ENCODE data around the gene CTNNA1. TPM values are rescaled to one million over a fixed set of nuclear protein-coding genes. Genes with fewer than 3 reads are reported as not detected.
A peak's percentile ranks its signal among the peaks of the same experiment; 100 is the strongest.

CTNNA1 gene
- total RNA-seq, 2 experiments from 2014 or later, result 36.8 to 43.0 TPM

DNA sequence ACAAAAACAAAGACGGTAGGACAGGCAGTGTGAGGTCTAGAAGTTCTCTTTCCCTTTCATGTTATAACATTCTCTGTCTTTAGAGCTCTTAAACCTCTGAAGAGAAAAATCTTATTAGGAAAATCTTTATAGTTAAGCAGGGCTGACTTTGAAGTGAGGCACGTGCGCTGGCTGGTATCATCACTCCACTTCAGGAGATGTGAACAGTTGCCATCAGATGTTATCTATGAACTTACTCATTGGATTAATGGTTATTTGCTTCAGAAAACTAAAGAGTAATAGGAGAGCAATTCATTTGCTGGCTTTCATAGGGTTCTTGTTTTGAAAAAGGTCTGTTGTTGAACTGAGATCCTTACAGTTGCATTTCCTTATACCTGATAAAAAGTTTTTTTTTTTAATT is 96.2 kb downstream of the CTNNA1 start:
- no peak for DNase-seq
- Mint-ChIP-seq H3K4me1 (ENCODE audit: low read depth) (peaks cover 6% of the 10 kb centered on the region), H3K27ac (no peak overlapping the region), H3K9me3 (no peaks in the 10 kb centered on the region), H3K27me3 (ENCODE audit: low read depth) (peaks cover 4% of the 10 kb centered on the region), H3K4me3 (no peak overlapping the region), H3K36me3 (ENCODE audit: low read depth) (no peaks in the 10 kb centered on the region)
- CTCF ChIA-PET, result no interaction called here
- intact Hi-C loops (cut with micrococcal nuclease), result no loop called here

DNA sequence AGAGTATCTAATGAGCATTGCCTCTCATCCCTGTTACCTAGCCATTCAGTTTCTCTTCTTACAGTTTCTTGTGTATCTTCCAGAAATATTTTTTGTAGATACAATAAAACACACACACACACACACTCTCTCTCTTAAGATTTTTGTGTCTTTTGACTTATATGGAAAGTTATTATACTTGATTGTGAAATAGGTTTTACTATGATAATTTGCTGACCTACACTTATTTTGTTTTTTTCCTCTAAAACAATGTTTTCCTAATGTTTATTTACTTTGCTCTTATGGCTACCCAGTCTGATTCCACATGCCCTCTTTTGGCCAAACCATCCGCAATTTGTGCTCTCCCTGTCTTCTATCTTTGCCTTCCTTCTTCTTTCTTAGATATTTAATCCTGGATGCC is 96.7 kb downstream of the CTNNA1 start:
- CTCF ChIA-PET, result no interaction called here
- intact Hi-C loops (cut with micrococcal nuclease), result no loop called here
- Mint-ChIP-seq H3K4me1 (ENCODE audit: low read depth) (peaks cover 6% of the 10 kb centered on the region), H3K4me3 (no peak overlapping the region), H3K27me3 (ENCODE audit: low read depth) (peaks cover 4% of the 10 kb centered on the region), H3K36me3 (ENCODE audit: low read depth) (no peaks in the 10 kb centered on the region), H3K27ac (no peak overlapping the region), H3K9me3 (no peaks in the 10 kb centered on the region)
- DNase-seq, result no peak

DNA sequence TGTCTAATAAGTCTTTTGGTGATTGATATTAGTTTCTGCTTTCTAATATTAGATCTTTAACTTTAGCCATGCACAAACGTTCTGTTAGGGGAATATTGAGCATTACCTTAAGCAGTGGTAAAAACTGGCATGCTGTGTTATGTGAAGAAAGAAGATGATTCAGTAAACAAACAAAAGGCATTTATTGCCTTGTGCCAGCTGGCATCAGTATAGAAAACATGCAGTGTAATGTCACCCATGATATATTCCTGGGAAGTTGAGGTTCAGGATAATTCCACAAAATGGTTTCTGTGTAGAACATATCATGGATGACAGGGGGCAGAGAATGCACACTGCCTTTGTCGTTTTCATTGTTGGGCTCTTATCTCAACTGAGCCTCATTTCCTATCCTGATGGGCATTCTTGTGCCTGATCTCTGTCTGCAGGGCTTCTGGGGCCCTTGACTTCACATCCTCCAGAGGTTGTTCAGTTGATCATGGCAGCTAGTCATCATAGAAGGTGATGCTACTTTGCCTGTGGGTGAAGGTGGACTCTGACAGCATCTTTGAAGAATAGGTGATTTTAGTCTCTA is 97.7 kb downstream of the CTNNA1 start:
- Mint-ChIP-seq H3K9me3 (no peaks in the 10 kb centered on the region), H3K4me1 (ENCODE audit: low read depth) (peaks cover 6% of the 10 kb centered on the region), H3K36me3 (ENCODE audit: low read depth) (no peaks in the 10 kb centered on the region), H3K27me3 (ENCODE audit: low read depth) (peaks cover 6% of the 10 kb centered on the region), H3K4me3 (no peak overlapping the region), H3K27ac (no peak overlapping the region)
- DNase-seq, result no peak
- CTCF ChIA-PET, result no interaction called here
- intact Hi-C loops (cut with micrococcal nuclease), result no loop called here

DNA sequence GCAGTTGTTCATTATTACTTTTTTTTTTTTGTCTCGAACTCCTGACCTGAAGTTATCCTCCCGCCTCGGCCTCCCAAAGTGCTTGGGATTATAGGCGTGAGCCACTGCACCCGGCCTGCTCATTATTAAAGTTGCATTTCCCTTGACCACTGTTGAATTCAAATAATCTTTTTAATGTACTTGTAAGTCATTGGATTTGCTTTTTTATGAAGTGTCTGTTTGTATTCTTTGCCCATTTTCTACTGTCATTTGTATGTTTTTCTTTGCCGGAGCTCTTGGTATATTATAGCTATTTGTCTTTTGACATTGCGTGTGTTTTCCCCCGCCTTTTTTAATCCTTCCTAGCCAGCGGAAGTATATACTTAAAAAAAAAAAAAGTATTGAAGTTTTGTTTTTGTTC is 99.9 kb downstream of the CTNNA1 start:
- Mint-ChIP-seq H3K9me3 (no peaks in the 10 kb centered on the region), H3K27me3 (ENCODE audit: low read depth) (peaks cover 9% of the 10 kb centered on the region), H3K36me3 (ENCODE audit: low read depth) (no peaks in the 10 kb centered on the region), H3K4me1 (ENCODE audit: low read depth) (peaks cover 6% of the 10 kb centered on the region), H3K27ac (no peak overlapping the region), H3K4me3 (no peak overlapping the region)
- intact Hi-C loops (cut with micrococcal nuclease), result no loop called here
- DNase-seq, result no peak
- CTCF ChIA-PET, result no interaction called here

DNA sequence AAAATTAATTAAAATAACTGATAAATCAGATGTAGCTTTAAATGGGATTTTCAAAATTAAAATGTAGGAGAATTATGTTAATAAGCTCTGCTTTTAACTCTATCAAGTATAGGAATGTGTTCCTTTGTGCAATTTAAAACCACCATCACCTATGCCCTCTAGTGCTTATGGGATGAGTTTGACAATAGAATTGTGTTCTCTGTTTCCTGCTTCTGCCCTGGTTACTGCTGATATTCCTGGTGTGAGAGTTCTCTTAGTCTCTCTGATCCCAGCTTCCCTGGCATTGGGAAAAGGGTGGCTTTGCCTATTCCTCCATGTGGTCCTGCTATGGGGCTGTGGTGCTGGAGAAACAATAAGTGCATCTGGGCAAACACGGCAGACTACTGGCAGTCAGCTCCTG is 113.8 kb downstream of the CTNNA1 start:
- H3K27me3 Mint-ChIP-seq (ENCODE audit: low read depth), result peaks cover 18% of the 10 kb centered on the region
- H3K4me3 Mint-ChIP-seq, result no peak overlapping the region
- CTCF ChIA-PET, result no interaction called here
- peaks cover 7% of the 10 kb centered on the region for H3K9me3 Mint-ChIP-seq
- DNase-seq, result no peak
- H3K36me3 Mint-ChIP-seq (ENCODE audit: low read depth), result no peaks in the 10 kb centered on the region
- peaks cover 13% of the 10 kb centered on the region for H3K4me1 Mint-ChIP-seq (ENCODE audit: low read depth)
- intact Hi-C loops (cut with micrococcal nuclease), result no loop called here
- no peak overlapping the region for H3K27ac Mint-ChIP-seq

DNA sequence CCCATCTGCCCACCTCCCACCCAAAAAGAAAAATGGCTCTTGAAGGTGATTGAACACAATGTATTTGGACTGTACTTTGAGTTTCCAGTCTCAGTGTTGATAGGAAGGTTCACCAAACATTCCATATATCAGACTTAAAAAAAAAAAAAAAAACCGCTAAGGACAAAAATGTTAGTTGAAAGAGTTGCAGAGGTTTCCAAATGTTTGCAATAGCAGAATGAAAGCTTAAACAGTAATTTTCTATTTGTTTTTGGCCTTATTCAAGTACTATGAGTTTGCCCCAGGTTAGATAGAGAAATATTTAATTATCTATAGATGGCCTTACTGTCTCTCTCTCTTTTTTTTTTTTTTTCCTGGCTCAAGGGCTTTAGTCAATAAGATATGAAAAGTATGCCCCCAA is 115.8 kb downstream of the CTNNA1 start:
- no peak for DNase-seq
- CTCF ChIA-PET, result interaction anchor here (0.6 to 0.7 kb wide), 4 partner anchors 83 to 192 kb away, joined by 3 to 4 read pairs (median 3); no protein-coding TSS in a partner anchor
- Mint-ChIP-seq H3K27ac (no peak overlapping the region), H3K27me3 (ENCODE audit: low read depth) (peaks cover 26% of the 10 kb centered on the region), H3K4me1 (ENCODE audit: low read depth) (peaks cover 16% of the 10 kb centered on the region), H3K4me3 (no peak overlapping the region), H3K9me3 (peaks cover 1% of the 10 kb centered on the region), H3K36me3 (ENCODE audit: low read depth) (no peaks in the 10 kb centered on the region)
- intact Hi-C loops (cut with micrococcal nuclease), result no loop called here

DNA sequence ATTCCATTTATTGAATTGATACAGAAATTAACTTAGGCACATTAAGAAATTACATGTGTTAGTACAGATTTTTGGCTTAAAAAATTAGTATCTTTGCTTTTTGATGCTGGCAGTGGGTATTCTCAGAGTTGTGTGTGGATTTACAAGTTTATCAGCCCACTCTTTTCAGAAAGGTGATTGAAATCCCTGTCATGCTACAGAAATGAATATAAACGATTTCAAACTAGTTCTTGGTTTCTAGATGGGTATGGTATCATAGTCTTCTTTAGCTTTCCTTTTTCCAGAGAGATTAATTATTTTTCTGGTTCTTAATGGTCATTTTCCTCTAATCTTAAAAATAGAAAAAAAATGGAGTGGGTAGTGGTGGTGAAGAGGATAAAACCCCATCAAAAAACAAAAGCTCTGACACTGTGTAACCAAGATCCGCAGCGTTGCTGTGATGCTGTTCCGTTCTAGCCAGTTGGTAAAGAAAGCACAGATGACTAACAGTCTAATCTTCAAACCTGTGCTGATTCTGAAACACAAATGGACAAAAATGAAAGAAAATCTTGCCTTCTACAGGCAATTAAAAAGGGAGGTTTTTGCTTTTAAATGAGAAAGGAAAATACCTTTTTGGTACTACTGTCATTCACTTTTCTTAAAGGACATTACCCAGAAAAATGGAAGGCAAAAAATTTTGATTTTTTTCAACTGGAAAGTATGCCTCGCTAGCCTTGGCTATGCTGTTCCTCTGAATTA is 116.7 kb downstream of the CTNNA1 start:
- Mint-ChIP-seq H3K27me3 (ENCODE audit: low read depth) (peaks cover 29% of the 10 kb centered on the region), H3K27ac (no peak overlapping the region), H3K36me3 (ENCODE audit: low read depth) (no peaks in the 10 kb centered on the region), H3K9me3 (no peaks in the 10 kb centered on the region), H3K4me1 (ENCODE audit: low read depth) (peaks cover 16% of the 10 kb centered on the region), H3K4me3 (no peak overlapping the region)
- CTCF ChIA-PET, result interaction anchor here (0.6 to 0.7 kb wide), 4 partner anchors 16 to 193 kb away, joined by 3 to 4 read pairs (median 3); no protein-coding TSS in a partner anchor
- intact Hi-C loops (cut with micrococcal nuclease), result no loop called here
- DNase-seq, result peak; percentile 9

DNA sequence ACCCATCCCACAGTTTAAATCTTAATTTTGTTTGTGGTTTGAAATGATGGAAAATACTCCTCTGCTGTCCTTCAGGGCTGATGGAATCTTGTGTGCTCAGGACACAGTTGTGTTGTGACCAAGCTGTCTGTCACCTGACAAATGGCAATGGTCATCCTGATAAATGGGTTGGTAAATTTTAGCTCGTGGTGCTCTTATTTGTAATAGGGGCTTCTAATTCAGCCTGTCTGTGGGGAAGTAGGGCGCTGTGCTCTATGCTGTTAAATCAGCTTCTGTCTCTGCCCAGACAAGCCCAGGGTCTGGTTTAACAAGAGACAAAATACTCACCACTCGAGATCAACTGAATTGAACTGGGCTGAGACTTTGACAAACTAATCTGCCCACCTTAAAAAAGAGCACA is 117.4 kb downstream of the CTNNA1 start:
- Mint-ChIP-seq H3K27ac (no peak overlapping the region), H3K4me3 (no peak overlapping the region), H3K9me3 (no peaks in the 10 kb centered on the region), H3K4me1 (ENCODE audit: low read depth) (peaks cover 16% of the 10 kb centered on the region), H3K27me3 (ENCODE audit: low read depth) (peaks cover 29% of the 10 kb centered on the region), H3K36me3 (ENCODE audit: low read depth) (no peaks in the 10 kb centered on the region)
- CTCF ChIA-PET, result no interaction called here
- no peak for DNase-seq
- intact Hi-C loops (cut with micrococcal nuclease), result loop anchor here (1.0 kb wide), 1 partner anchor 392 kb away; no protein-coding TSS in a partner anchor

DNA sequence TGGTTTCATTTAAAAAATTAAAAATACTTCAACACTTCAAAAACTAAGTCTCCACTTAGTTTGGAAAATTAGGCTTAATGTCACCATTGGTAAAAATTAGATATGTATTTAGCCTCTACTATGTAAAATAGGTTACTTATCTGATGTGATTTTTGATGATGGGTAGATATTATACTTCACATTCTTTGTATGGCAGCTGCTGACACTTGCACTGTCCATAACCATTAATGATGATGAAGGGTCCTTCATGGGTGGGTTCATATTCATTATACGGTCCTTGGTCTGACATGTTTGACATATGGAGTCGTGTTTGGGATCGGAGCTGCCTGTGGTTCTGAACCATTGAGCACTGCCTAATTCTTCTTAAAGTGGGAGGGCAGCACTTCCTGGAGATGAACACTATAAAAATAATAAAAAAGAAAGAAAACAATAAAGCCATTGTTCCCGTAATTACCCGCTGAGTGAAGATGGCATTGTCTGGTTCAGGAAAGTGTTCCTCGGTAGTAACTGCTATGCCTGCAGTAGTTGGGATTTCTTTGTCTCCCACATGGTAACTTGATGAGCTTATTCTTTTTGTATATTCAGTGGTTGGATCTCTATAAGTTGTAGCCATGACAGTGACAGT is 119.7 kb downstream of the CTNNA1 start:
- Mint-ChIP-seq H3K27ac (no peak overlapping the region), H3K4me3 (no peak overlapping the region), H3K9me3 (no peaks in the 10 kb centered on the region), H3K36me3 (ENCODE audit: low read depth) (no peaks in the 10 kb centered on the region), H3K4me1 (ENCODE audit: low read depth) (peaks cover 16% of the 10 kb centered on the region), H3K27me3 (ENCODE audit: low read depth) (peaks cover 31% of the 10 kb centered on the region)
- DNase-seq, result no peak
- CTCF ChIA-PET, result no interaction called here
- intact Hi-C loops (cut with micrococcal nuclease), result no loop called here

DNA sequence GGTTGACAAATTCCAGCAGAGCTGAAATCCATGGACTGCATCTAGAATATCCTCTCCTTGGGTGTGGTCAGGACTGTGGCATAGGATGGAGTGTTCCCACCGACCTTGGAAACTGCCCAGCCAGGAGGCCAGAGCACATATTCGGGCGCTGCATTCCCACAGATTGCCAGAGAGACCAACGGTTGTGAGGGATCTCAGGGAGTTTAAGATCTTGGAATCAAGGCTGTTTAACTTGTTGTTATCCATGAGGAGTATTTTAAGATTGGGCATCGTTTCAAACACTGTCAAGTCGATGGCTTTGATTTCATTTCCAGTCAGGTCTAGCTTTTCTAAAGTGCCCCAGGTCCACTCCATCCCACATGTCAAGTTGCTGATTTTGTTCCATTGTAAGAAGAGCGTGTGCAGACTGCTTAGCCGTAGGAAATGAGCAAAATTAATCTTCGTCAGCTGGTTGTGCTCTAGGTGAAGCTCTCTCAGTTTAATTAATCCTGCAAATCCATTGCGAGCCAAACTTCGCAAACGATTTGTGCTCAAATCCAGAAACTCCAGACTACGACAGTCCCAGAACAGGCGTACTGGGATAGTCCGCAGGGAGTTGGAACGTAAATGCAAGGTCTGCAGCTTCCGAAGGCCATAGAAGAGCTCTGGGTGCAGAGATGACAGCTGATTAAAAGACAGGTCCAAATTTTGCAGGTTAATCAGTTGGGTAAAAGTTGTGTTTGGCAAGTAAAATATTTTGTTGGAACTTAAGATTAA is 120.4 kb downstream of the CTNNA1 start:
- intact Hi-C loops (cut with micrococcal nuclease), result no loop called here

DNA sequence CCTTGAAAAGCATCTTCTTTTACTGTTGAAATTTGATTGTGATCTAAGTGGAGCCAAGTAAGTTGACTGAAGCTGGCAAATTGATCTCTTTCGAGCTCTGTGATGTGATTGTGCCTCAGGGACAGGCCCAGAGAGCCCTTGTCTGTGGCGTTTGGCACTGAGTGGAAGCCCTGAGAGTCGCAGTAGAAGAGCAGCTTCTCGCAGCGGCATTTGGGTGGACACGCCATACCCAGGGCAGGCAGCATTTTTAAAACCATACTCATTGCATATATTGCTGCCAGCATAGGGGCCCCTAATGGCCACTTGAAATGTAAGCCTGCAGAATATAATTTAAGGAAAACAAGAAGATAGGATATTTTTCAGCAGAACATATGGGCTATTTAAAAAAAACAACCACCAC is 121.0 kb downstream of the CTNNA1 start:
- Mint-ChIP-seq H3K9me3 (no peaks in the 10 kb centered on the region), H3K4me1 (ENCODE audit: low read depth) (peaks cover 16% of the 10 kb centered on the region)
- CTCF ChIA-PET, result no interaction called here

More for the DNA sequence above, 120.4 kb downstream of the CTNNA1 start:
- Mint-ChIP-seq H3K36me3 (ENCODE audit: low read depth) (no peaks in the 10 kb centered on the region), H3K27ac (no peak overlapping the region), H3K4me1 (ENCODE audit: low read depth) (peaks cover 16% of the 10 kb centered on the region), H3K27me3 (ENCODE audit: low read depth) (peaks cover 31% of the 10 kb centered on the region), H3K4me3 (no peak overlapping the region), H3K9me3 (no peaks in the 10 kb centered on the region)
- CTCF ChIA-PET, result no interaction called here
- no peak for DNase-seq

DNA sequence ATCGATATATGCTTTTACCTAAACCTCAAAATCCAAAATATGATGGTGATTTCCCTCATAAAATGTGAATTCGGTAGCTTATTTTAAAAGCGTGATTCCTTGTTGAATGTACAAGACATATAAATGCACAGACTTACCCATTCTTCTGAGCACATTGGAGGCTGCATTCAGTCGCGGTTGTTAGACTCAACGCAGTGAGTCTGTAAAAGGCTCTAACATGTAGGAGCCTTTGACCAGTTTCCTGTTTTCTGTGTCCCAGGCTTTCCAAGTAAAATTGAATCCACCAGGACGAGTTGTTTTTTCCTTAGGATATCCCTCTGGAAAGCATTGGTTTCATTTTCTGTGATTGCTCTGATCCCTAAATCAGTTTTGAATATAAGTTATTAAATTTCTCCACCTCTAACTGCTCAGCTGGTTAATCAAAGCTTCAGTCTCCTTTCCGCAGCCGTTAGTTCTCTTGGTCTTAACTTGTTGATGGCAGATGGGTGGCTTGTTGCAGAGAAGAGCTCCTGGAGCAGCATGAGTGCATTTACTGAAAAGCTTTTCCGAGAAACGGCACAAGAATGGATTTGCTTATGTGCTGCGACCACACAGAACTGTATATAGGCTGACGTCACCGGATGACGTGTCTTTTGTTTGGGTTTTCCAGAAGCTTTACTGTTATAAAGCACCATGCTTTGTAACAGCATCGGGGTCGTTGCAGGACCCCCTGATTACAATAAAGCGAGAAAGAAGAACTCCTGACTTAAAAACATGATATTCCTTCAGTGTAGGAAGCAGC is 121.7 kb downstream of the CTNNA1 start, which contains the start of gene LRRTM2:
Gene LRRTM2, minus strand, starts transcription at position 565 of the 781 bp plus-strand sequence. Its CDS starts 424 bp downstream, at position 141.
- intact Hi-C loops (cut with micrococcal nuclease), result no loop called here
- CTCF ChIA-PET, result no interaction called here
- peak; percentile 18 for DNase-seq
- Mint-ChIP-seq H3K4me3 (no peak within 1 kb of the TSS), H3K27me3 (ENCODE audit: low read depth) (peaks cover 31% of the 10 kb centered on the region), H3K4me1 (ENCODE audit: low read depth) (peaks cover 13% of the 10 kb centered on the region), H3K27ac (no peak within 1 kb of the TSS), H3K36me3 (ENCODE audit: low read depth) (no peaks in the 10 kb centered on the region), H3K9me3 (no peaks in the 10 kb centered on the region)

More for the DNA sequence above, 121.0 kb downstream of the CTNNA1 start:
- Mint-ChIP-seq H3K36me3 (ENCODE audit: low read depth) (no peaks in the 10 kb centered on the region), H3K27me3 (ENCODE audit: low read depth) (peaks cover 31% of the 10 kb centered on the region), H3K4me3 (no peak overlapping the region), H3K27ac (no peak overlapping the region)
- intact Hi-C loops (cut with micrococcal nuclease), result no loop called here
- DNase-seq, result no peak
